ENCODE data around the gene AOPEP.
A peak's percentile ranks its signal among the peaks of the same experiment; 100 is the strongest.

AOPEP gene

DNA sequence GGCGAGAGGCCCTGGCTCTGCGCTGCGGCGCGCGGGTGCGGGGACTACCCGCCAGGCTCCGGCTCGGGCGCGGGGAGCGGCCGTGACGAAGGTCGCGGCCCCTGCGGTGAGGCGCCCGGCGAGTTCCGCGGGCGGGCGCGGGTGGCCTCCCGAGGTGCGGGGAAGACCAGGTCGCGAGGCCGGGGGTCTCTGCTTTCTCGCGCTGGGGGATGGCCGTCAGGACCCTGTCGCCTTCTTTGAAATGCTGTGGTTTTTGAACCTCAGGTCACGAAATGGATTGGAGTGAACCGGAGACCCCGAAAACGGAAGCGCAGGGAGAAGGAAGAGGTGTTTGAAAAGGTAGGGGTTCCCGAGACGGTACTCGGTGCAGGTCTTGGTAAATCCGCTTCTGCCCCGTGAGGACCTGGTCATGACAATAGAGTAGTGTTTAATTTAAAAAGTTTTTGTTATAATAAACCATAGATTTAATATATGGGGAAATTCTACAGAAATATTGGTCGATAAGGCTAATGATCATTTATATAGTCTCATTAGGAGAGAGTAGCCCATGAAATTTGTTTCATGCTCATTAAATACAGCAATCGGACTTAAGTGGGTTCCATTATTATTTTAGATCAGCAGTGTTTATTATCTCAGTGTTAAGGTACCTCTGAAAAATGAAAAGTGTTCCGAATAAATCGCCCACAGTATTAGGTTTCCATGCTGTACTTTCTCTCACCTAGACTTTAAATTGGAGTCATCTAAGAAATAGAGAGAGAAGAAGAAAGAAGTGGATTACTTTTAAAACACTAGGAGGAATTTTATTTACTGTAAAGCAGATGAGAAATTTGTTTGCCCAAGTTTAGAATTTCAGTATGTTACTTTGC, 279.0 kb downstream of the AOPEP start:
- H3K79me2 ChIP-seq (ENCODE audit: insufficient read depth, low read length): no peaks in the 10 kb centered on the region
- no peaks in the 10 kb centered on the region; the same call in 1 of the 2 replicates for H3K36me3 ChIP-seq (ENCODE audit: low read length)
- H3F3A ChIP-seq (ENCODE audit: insufficient read depth): peaks cover 12% of the 10 kb centered on the region
- H3K9ac ChIP-seq (ENCODE audit: low read length): peak overlapping the region; percentile 56
- TF ChIP-seq, protein P1, sequence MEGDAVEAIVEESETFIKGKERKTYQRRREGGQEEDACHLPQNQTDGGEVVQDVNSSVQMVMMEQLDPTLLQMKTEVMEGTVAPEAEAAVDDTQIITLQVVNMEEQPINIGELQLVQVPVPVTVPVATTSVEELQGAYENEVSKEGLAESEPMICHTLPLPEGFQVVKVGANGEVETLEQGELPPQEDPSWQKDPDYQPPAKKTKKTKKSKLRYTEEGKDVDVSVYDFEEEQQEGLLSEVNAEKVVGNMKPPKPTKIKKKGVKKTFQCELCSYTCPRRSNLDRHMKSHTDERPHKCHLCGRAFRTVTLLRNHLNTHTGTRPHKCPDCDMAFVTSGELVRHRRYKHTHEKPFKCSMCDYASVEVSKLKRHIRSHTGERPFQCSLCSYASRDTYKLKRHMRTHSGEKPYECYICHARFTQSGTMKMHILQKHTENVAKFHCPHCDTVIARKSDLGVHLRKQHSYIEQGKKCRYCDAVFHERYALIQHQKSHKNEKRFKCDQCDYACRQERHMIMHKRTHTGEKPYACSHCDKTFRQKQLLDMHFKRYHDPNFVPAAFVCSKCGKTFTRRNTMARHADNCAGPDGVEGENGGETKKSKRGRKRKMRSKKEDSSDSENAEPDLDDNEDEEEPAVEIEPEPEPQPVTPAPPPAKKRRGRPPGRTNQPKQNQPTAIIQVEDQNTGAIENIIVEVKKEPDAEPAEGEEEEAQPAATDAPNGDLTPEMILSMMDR (IDR thresholded peaks at IDR 0.05; ENCODE audit: insufficient read depth, low read length, poor library complexity, severe bottlenecking): no peak
- TF ChIP-seq EZH2phosphoT487 (conservative IDR thresholded peaks at IDR 0.05; ENCODE audit: low read length): no peak
- no peaks in the 10 kb centered on the region for H3K27me3 ChIP-seq (ENCODE audit: low read length)
- H3K9me2 ChIP-seq (replicated peaks; ENCODE audit: insufficient read depth, low read length): no peaks in the 10 kb centered on the region
- no peaks in the 10 kb centered on the region for H3K9me3 ChIP-seq (ENCODE audit: insufficient read depth, low read length)
- H4K20me1 ChIP-seq (ENCODE audit: low read depth, low read length): no peaks in the 10 kb centered on the region
- peak overlapping the region; percentile 66 for H3K4me2 ChIP-seq (ENCODE audit: low read depth, low read length, poor library complexity, severe bottlenecking)
- no peak overlapping the region for H3K27ac ChIP-seq (ENCODE audit: low read depth, low read length)
- H3K4me3 ChIP-seq (ENCODE audit: insufficient read depth, low read length, poor library complexity, severe bottlenecking): peak overlapping the region; percentile 62
- peak overlapping the region; percentile 78 for H2AFZ ChIP-seq (ENCODE audit: low read depth, low read length, severe bottlenecking)

- Histone ChIP-seq H3K79me2 (ENCODE audit: insufficient read depth, low read length) (no peaks in the 10 kb centered on the region; the same call in 1 of the 2 replicates), H3K9ac (ENCODE audit: low read length) (no peak overlapping the region), H2AFZ (ENCODE audit: low read depth, low read length, severe bottlenecking) (no peak overlapping the region), H3K4me2 (ENCODE audit: low read depth, low read length, poor library complexity, severe bottlenecking) (no peak overlapping the region), H3K36me3 (ENCODE audit: low read length) (no peaks in the 10 kb centered on the region; the same call in 1 of the 2 replicates), H3K27ac (ENCODE audit: low read depth, low read length) (no peak overlapping the region), H4K20me1 (ENCODE audit: low read depth, low read length) (no peaks in the 10 kb centered on the region), H3F3A (ENCODE audit: insufficient read depth) (peaks cover 12% of the 10 kb centered on the region), H3K9me3 (ENCODE audit: insufficient read depth, low read length) (no peaks in the 10 kb centered on the region), H3K9me2 (replicated peaks; ENCODE audit: insufficient read depth, low read length) (no peaks in the 10 kb centered on the region), H3K27me3 (ENCODE audit: low read length) (no peaks in the 10 kb centered on the region), H3K4me3 (ENCODE audit: insufficient read depth, low read length, poor library complexity, severe bottlenecking) (no peak overlapping the region)
- TF ChIP-seq, protein P1 (IDR thresholded peaks at IDR 0.05; ENCODE audit: insufficient read depth, low read length, poor library complexity, severe bottlenecking): no peak
- no peak for TF ChIP-seq EZH2phosphoT487 (conservative IDR thresholded peaks at IDR 0.05; ENCODE audit: low read length)
Measured at GRCh38 chr9:95007226-95007869, 280.8 kb downstream of the AOPEP start.

GRCh38 chr9:95008151-95008771, 281.8 kb downstream of the AOPEP start:
- no peak overlapping the region for H2AFZ ChIP-seq (ENCODE audit: low read depth, low read length, severe bottlenecking)
- H3F3A ChIP-seq (ENCODE audit: insufficient read depth): peaks cover 12% of the 10 kb centered on the region
- no peak overlapping the region for H3K9ac ChIP-seq (ENCODE audit: low read length)
- H3K27me3 ChIP-seq (ENCODE audit: low read length): no peaks in the 10 kb centered on the region
- no peak overlapping the region for H3K27ac ChIP-seq (ENCODE audit: low read depth, low read length)
- no peaks in the 10 kb centered on the region for H3K9me2 ChIP-seq (replicated peaks; ENCODE audit: insufficient read depth, low read length)
- H3K36me3 ChIP-seq (ENCODE audit: low read length): no peaks in the 10 kb centered on the region; the same call in 1 of the 2 replicates
- H4K20me1 ChIP-seq (ENCODE audit: low read depth, low read length): no peaks in the 10 kb centered on the region
- no peak overlapping the region for H3K4me2 ChIP-seq (ENCODE audit: low read depth, low read length, poor library complexity, severe bottlenecking)
- H3K9me3 ChIP-seq (ENCODE audit: insufficient read depth, low read length): no peaks in the 10 kb centered on the region
- no peak overlapping the region for H3K4me3 ChIP-seq (ENCODE audit: insufficient read depth, low read length, poor library complexity, severe bottlenecking)
- H3K79me2 ChIP-seq (ENCODE audit: insufficient read depth, low read length): no peaks in the 10 kb centered on the region; the same call in 1 of the 2 replicates
- TF ChIP-seq EZH2phosphoT487 (conservative IDR thresholded peaks at IDR 0.05; ENCODE audit: low read length): no peak
- TF ChIP-seq, protein P1 (IDR thresholded peaks at IDR 0.05; ENCODE audit: insufficient read depth, low read length, poor library complexity, severe bottlenecking): no peak

Data from SU-DHL-6 (cell line).